T1000 (cell line): ENCODE data around the gene RETREG1.
"Not testable (repeated sequence)": the region's sequence is repeated elsewhere in the genome, so short reads cannot be mapped to it uniquely, and the experiment has no call there.

Experiments used
- DNase-seq: peaks from one replicate; lab custom pipeline; 2025; ENCODE audit warnings: mixed read lengths; lab: John Stamatoyannopoulos, UW

RETREG1 gene

GRCh38 chr5:16485656-16486055, 131.1 kb downstream of the RETREG1 start:
- no peak for DNase-seq

- no peak for DNase-seq
These were observed 132.7 kb downstream of the RETREG1 start for GRCh38 chr5:16484081-16484480.

GRCh38 chr5:16483361-16483760, 133.4 kb downstream of the RETREG1 start:
- no peak for DNase-seq

GRCh38 chr5:16482891-16483290, 133.9 kb downstream of the RETREG1 start:
- DNase-seq: no peak

- DNase-seq: no peak
These were observed 135.8 kb downstream of the RETREG1 start for GRCh38 chr5:16480821-16481538.

GRCh38 chr5:16480144-16480543, 136.7 kb downstream of the RETREG1 start:
- no peak for DNase-seq

- no peak for DNase-seq
These were observed 139.3 kb downstream of the RETREG1 start for GRCh38 chr5:16477541-16477940.

GRCh38 chr5:16476417-16476816, 140.4 kb downstream of the RETREG1 start:
- DNase-seq: not testable (repeated sequence)

GRCh38 chr5:16471387-16471786, 145.4 kb downstream of the RETREG1 start:
- DNase-seq: no peak

GRCh38 chr5:16467363-16468219, 149.2 kb downstream of the RETREG1 start:
- no peak for DNase-seq

GRCh38 chr5:16465544-16466432, 151.0 kb downstream of the RETREG1 start, which contains the start of gene ZNF622:
ZNF622 (minus strand) TSS chr5:16465800; CDS start chr5:16465665, 135 bp downstream.
- peak; percentile 54 for DNase-seq

GRCh38 chr5:16464664-16465543, 151.9 kb downstream of the RETREG1 start:
- no peak for DNase-seq

GRCh38 chr5:16464231-16464630, 152.6 kb downstream of the RETREG1 start:
- DNase-seq: no peak

- DNase-seq: no peak
These were observed 155.0 kb downstream of the RETREG1 start for GRCh38 chr5:16461782-16462181.

GRCh38 chr5:16461026-16461425, 155.8 kb downstream of the RETREG1 start:
- no peak for DNase-seq

- no peak for DNase-seq
These were observed 157.3 kb downstream of the RETREG1 start for GRCh38 chr5:16459451-16459850.

GRCh38 chr5:16457853-16458252, 158.9 kb downstream of the RETREG1 start:
- DNase-seq: no peak

GRCh38 chr5:16457451-16457850, 159.3 kb downstream of the RETREG1 start:
- no peak for DNase-seq

GRCh38 chr5:16456103-16456832, 160.5 kb downstream of the RETREG1 start:
- no peak for DNase-seq

- DNase-seq: no peak
These were observed 161.1 kb downstream of the RETREG1 start for GRCh38 chr5:16455668-16456067.
